Melanocyte of skin (primary cell): Measurements from ENCODE around the gene KLHL18. TPM values are rescaled to one million over a fixed set of nuclear protein-coding genes. Genes with fewer than 3 reads are reported as not detected.

Source experiments
- small RNA-seq, 2 donors: library from RNA; depleted of rRNA; stranded (forward); fragments of <200 nt; gene quantifications; one replicate each; pipeline ENCODE3, GENCODE V24; 2012
- total RNA-seq, 2 donors: library from RNA; depleted of rRNA; stranded (reverse); fragments of >200 nt; gene quantifications; 2 replicates each; pipeline ENCODE4 v1.2.3, GENCODE V29; 2012

The KLHL18 gene
- total RNA-seq = 10 to 100 TPM; 15.1 to 28.0 TPM

DNA sequence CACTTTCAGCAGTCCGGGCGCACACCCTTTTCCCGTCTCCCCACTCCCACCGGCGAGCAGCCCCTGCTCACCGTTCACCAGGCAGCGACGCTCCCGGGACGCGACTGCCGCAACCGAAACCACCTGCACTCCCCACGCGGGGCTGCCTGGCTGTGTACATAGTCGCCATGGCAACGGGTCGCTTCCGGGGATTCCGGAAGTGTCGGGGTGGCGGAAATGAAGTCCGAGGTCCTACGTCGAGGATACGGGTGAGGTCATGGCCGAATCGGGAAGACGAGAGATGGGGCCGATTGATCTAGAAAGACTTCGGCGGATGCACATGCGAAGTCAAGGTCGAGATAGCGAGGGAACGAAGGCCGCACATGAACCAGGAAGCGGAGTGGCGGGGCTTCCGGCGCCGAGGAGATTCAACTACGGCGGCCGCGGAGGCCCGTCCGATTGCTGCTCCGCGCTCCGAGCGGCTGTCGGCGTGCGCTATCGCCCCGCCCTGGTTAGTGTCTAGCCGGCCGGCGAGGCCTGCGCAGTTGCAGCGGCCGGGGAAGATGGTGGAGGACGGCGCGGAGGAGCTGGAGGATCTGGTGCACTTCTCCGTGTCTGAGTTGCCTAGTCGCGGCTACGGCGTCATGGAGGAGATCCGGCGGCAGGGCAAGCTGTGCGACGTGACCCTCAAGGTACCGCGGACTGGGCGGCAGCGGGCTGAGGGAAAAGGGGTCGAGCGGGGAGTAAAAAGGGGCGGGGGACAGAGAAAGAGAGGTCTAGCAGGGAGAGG lies at the start of gene KLHL18, which contains the start of gene KIF9:
Gene KLHL18 (plus strand): TSS at position 521 of the 769 bp plus-strand sequence. CDS start 22 bp downstream, at position 543.
Gene KIF9 (minus strand): TSS at position 376 of the 769 bp plus-strand sequence. CDS start 5,425 bp downstream, outside the sequence.

DNA sequence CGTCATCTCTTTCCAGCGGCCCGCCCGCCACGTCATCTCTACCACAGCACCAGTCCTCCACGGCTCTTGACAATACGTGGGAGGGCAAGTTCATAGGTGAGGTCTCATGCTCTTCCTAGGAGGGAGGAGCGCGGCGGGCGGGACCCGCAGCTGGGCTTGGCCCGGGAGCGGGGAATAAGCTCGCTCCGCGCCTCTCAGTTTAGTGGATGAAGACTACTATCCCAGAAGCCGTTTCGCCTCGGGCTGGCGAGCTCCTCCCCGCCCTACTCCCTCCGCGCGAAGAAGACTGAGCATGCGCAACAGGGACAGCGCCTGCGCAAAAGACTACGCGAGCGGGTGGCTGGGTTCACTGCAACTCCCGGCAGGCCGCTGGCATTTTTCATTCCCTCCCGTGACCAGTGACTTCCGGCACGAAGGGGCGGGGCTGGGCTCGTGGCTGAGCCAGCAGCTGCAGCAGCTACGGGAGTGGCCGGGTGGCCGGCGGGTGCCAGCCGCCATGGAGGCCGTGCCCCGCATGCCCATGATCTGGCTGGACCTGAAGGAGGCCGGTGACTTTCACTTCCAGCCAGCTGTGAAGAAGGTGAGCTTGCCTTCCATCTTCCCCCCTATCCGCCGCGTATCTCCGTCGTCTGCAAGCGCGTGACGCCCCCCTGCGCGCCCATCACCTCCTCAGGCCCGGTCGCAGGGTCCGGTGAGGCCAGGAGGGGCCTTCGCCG lies 98.0 kb downstream of the KLHL18 start, which contains the start of gene PTPN23:
Gene PTPN23 (plus strand): TSS at position 421 of the 716 bp plus-strand sequence. CDS start 76 bp downstream, at position 497.

Small RNA genes within 50 kb of the gene (small RNA-seq; reads per million reads assigned to genes)
- 0.26 to 0.29 reads per million in 2 donors for gene SNORD13P3

Other genes with a start within 250 kb of the KLHL18 start
- 10 to 100 TPM; 25.0 to 27.5 TPM for gene SETD2, start 118.8 kb upstream of the KLHL18 start, total RNA-seq
- 1 to 10 TPM; 3.1 to 6.3 TPM for gene KIF9, start 145 bp upstream of the KLHL18 start, total RNA-seq
- gene PTPN23, start 98.1 kb downstream of the KLHL18 start, total RNA-seq = 10 to 100 TPM; 18.9 to 30.0 TPM
- 10 to 100 TPM; 54.4 to 62.9 TPM for gene SCAP, start 193.0 kb downstream of the KLHL18 start, total RNA-seq
- 10 to 100 TPM; 33.4 to 38.6 TPM for gene ELP6, start 230.8 kb downstream of the KLHL18 start, total RNA-seq